ENCODE results near the gene GBP7. TPM values are rescaled to one million over a fixed set of nuclear protein-coding genes. Genes with fewer than 3 reads are reported as not detected.

Gene GBP7
- total and polyA plus RNA-seq, 4 donors: 0.89 to 27.8 (median 16.8) TPM

- Histone ChIP-seq H3K4me1 (ENCODE audit: control insufficient read depth in 4 of 4, insufficient read depth in 4 of 4, low read length in 3 of 4) (no peaks in the 10 kb centered on the region), H3K4me3 (ENCODE audit: low read depth in 1 of 3, low read length in 3 of 3) (no peak overlapping the region), H3K27me3 (ENCODE audit: control insufficient read depth in 4 of 4, insufficient read depth in 4 of 4, low read length in 3 of 4) (no peaks in the 10 kb centered on the region), H3K9me3 (ENCODE audit: control insufficient read depth in 4 of 4, low read length in 3 of 4) (no peaks in the 10 kb centered on the region), H3K27ac (ENCODE audit: low read depth in 1 of 2, low read length in 2 of 2) (no peak overlapping the region), H3K36me3 (ENCODE audit: control insufficient read depth in 4 of 4, insufficient read depth in 3 of 4, low read depth in 1 of 4, low read length in 3 of 4) (peaks cover 11 to 87% (median 73%) of the 10 kb centered on the region in 4 donors), H3K9ac (ENCODE audit: low read depth in 1 of 2, low read length in 2 of 2) (no peak overlapping the region)
- no peak for DNase-seq (ENCODE audit: low spot score)
- WGBS: 72% methylated on average over 5 of the region's 5 CpGs
- TF ChIP-seq YY1 (IDR thresholded peaks at IDR 0.05) (no peak), HNF4A (conservative IDR thresholded peaks at IDR 0.05) (no peak), MAX (IDR thresholded peaks at IDR 0.05) (no peak), ZBTB33 (IDR thresholded peaks at IDR 0.05) (no peak), FOXA1 (IDR thresholded peaks at IDR 0.05) (no peak), NR2F2 (IDR thresholded peaks at IDR 0.05) (no peak), RXRA (IDR thresholded peaks at IDR 0.05) (no peak), RAD21 (IDR thresholded peaks at IDR 0.05) (no peak), GABPA (IDR thresholded peaks at IDR 0.05 in 1 of 2, conservative IDR thresholded peaks at IDR 0.05 in 1 of 2) (no peak), FOXA2 (IDR thresholded peaks at IDR 0.05) (no peak), REST (IDR thresholded peaks at IDR 0.05) (no peak), SP1 (IDR thresholded peaks at IDR 0.05) (no peak), EGR1 (IDR thresholded peaks at IDR 0.05; ENCODE audit: low read depth in 2 of 2) (no peak), CTCF (IDR thresholded peaks at IDR 0.05; ENCODE audit: low read depth, low read length, missing input control) (no peak), JUND (IDR thresholded peaks at IDR 0.05) (no peak), TAF1 (conservative IDR thresholded peaks at IDR 0.05) (no peak), ATF3 (IDR thresholded peaks at IDR 0.05) (no peak), HNF4G (IDR thresholded peaks at IDR 0.05) (no peak)
Measured at GRCh38 chr1:89112871-89113613, 62.8 kb downstream of the GBP7 start.

Measured in liver (tissue), 9 donors.